Measurements from ENCODE around the gene ZC3H18. TPM values are rescaled to one million over a fixed set of nuclear protein-coding genes. Genes with fewer than 3 reads are reported as not detected.

The ZC3H18 gene
- total RNA-seq, 4 donors from 2014 or later, result 15.7 to 20.8 (median 20.3) TPM

DNA sequence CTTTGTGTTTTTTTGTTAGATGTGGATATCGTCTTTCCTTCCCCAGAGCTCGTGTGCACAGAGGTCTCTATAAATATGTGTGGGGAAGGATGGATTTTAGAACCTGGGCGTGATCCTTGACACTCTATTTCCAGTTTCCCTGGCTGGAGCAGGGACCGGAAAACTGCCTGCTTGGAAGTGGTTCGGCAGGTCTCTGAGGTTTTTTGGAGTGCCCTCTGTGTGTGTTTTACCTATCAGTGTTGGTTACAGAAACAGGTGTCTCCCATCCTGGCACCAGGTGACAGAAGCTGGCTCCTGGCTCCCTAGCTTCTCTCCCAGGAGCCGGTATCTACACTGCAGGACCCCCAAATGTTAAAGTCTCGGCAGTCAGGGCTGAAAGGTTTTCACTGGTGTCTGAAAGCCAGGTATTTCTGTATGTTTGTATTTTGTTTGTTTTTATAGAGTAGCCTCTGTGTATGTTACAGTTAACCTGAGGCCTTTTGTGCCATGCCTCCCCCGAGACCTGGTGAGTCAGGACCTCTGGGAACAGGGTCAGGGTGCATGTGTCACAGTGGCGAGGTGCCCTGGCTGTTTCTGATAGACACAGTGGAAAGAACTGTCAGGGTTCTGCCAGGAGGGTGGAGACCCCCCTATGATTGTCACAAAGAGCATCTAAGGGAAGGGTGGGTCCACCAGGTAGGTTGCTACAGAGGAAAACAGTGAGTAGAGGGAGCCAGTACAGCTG, 31.3 kb downstream of the ZC3H18 start:
- H3K36me3 ChIP-seq, result peaks cover 61% of the 10 kb centered on the region
- H3K4me1 ChIP-seq, result peaks cover 20% of the 10 kb centered on the region
- WGBS, result 77% methylated on average over 9 of the region's 9 CpGs

DNA sequence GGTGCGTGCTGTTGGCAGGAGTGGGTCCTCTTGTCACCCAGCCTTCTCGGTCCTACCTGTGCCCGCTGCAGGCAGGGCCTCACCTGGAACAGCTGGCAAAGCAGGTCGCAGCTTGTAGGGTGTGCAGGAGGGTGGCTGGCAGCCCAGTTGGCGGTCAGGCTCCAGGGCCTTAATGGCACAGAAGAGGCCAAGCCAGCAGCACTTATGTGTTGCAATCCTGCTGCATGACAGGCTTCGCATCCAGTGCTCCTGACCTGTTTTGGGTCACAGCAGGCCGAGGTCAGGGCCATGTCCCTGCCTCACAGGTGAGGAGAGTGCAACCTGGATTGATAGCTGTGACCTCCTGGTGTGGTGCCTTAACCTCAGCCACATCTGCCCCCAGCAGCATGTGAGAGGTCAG, 31.9 kb downstream of the ZC3H18 start:
- DNase-seq (ENCODE audit: low spot score in 2 of 2), result no peak
- TF ChIP-seq POLR2AphosphoS5 (IDR thresholded peaks at IDR 0.05) (no peak), EP300 (IDR thresholded peaks at IDR 0.05) (no peak), POLR2A (IDR thresholded peaks at IDR 0.05) (no peak)
- TF ChIP-seq, protein P1, sequence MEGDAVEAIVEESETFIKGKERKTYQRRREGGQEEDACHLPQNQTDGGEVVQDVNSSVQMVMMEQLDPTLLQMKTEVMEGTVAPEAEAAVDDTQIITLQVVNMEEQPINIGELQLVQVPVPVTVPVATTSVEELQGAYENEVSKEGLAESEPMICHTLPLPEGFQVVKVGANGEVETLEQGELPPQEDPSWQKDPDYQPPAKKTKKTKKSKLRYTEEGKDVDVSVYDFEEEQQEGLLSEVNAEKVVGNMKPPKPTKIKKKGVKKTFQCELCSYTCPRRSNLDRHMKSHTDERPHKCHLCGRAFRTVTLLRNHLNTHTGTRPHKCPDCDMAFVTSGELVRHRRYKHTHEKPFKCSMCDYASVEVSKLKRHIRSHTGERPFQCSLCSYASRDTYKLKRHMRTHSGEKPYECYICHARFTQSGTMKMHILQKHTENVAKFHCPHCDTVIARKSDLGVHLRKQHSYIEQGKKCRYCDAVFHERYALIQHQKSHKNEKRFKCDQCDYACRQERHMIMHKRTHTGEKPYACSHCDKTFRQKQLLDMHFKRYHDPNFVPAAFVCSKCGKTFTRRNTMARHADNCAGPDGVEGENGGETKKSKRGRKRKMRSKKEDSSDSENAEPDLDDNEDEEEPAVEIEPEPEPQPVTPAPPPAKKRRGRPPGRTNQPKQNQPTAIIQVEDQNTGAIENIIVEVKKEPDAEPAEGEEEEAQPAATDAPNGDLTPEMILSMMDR (IDR thresholded peaks at IDR 0.05), result no peak
- no peak overlapping the region for H3K4me3 ChIP-seq
- H3K4me1 ChIP-seq, result peaks cover 20% of the 10 kb centered on the region
- no peaks in the 10 kb centered on the region for H3K9me3 ChIP-seq
- 58% methylated on average over 7 of the region's 7 CpGs for WGBS
- H3K36me3 ChIP-seq, result peaks cover 67% of the 10 kb centered on the region
- H3K27me3 ChIP-seq, result no peaks in the 10 kb centered on the region
- no peak overlapping the region for H3K27ac ChIP-seq

More for the DNA sequence above, 31.3 kb downstream of the ZC3H18 start:
- TF ChIP-seq POLR2A (IDR thresholded peaks at IDR 0.05) (no peak), EP300 (IDR thresholded peaks at IDR 0.05) (no peak), POLR2AphosphoS5 (IDR thresholded peaks at IDR 0.05) (no peak)
- TF ChIP-seq, protein P1 (IDR thresholded peaks at IDR 0.05), result no peak
- Histone ChIP-seq H3K4me3 (no peak overlapping the region), H3K27me3 (no peaks in the 10 kb centered on the region), H3K27ac (no peak overlapping the region), H3K9me3 (no peaks in the 10 kb centered on the region)
- DNase-seq (ENCODE audit: low spot score in 2 of 2), result no peak

DNA sequence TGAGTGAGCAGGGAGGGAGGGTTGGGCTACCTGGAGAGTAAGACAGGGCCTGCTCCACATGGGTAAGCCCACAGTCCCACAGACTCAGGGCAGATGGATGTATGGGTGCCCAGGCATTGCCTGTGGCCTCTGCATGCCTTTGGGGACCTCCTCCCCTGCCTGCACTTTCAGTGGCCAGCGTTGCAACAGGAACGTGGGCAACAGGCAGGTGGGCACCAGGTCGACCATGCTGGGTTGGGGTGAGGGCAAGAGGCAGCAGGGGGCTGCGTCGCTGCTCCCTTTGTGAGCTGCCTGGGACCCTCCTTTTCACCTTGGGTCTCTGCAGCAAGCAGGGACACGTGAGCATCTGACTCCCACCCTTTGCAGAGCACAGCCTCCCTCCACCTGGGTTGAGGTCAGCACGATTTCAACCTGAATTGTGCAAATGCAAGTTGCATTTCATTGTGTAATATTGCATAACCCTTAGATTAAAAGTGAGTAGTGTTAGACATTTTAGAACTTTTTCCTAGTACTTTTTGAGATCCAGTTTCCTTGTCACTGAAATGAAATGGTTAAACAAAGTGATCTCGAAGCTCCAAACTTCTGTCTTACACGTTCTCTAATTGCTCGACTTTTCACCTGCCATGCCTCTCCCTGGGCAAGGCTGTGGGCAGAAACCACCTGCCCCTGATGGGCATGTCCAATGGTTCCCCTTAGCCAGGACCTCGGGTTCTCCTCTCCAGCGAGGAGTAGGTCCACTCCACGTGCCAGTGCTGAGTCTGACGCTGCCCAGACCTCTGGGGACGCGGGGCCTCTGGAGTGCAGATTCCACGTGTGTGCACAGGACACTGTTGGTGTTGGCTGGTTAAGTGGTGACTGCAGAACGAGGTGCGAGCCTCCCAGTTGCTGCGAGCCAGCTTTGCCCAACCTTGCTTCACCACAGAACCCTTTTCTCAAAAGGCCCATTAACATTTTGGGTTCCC, 35.3 kb downstream of the ZC3H18 start:
- TF ChIP-seq, protein P1 (IDR thresholded peaks at IDR 0.05), result no peak
- TF ChIP-seq POLR2AphosphoS5 (IDR thresholded peaks at IDR 0.05) (no peak), EP300 (IDR thresholded peaks at IDR 0.05) (no peak), POLR2A (IDR thresholded peaks at IDR 0.05) (no peak)
- 76% methylated on average over 15 of the region's 20 CpGs for WGBS
- H3K36me3 ChIP-seq, result peaks cover 65% of the 10 kb centered on the region
- H3K27ac ChIP-seq, result no peak overlapping the region
- H3K4me3 ChIP-seq, result no peak overlapping the region
- DNase-seq (ENCODE audit: low spot score in 2 of 2), result no peak
- H3K27me3 ChIP-seq, result no peaks in the 10 kb centered on the region
- no peaks in the 10 kb centered on the region for H3K9me3 ChIP-seq
- H3K4me1 ChIP-seq, result peaks cover 15% of the 10 kb centered on the region

DNA sequence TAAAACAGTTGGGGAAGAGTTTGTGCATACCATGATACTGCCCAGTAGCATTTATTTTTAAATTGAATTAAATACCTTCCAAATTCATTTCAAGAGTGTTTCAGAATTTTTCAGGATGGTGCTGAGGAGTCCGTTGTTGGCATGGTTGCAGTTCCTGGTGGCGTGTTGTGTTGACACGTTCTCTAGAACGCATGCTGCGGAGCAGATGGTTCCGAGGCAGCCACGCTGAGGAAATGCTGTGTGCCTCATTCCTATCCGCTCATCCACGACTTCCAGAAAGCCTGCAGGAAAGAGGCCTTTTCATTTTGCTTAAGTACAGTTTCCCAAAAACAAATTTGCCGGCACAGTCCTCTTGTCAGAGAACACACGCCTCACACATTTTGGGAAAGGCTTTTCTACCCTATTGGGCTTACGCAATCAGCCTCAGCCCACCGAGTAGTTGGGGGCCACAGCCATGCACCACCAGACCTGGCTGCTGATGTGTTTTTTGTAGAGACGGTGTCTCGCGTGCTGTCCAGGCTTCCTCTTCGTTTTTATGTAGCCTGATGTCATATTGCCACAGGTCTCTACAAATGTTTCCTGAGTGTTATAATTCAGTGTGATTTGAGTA, 36.0 kb downstream of the ZC3H18 start:
- peaks cover 67% of the 10 kb centered on the region for H3K36me3 ChIP-seq
- H3K9me3 ChIP-seq, result no peaks in the 10 kb centered on the region
- WGBS, result 88% methylated on average over 17 of the region's 17 CpGs
- H3K4me1 ChIP-seq, result peaks cover 12% of the 10 kb centered on the region
- TF ChIP-seq POLR2A (IDR thresholded peaks at IDR 0.05), result no peak
- TF ChIP-seq POLR2AphosphoS5 (IDR thresholded peaks at IDR 0.05), result no peak
- TF ChIP-seq, protein P1 (IDR thresholded peaks at IDR 0.05), result no peak
- TF ChIP-seq EP300 (IDR thresholded peaks at IDR 0.05), result no peak
- no peak overlapping the region for H3K4me3 ChIP-seq
- no peak overlapping the region for H3K27ac ChIP-seq
- no peak for DNase-seq (ENCODE audit: low spot score in 2 of 2)
- H3K27me3 ChIP-seq, result no peaks in the 10 kb centered on the region
